Lung (tissue), 12 donors: Measurements from ENCODE around the gene TMEM165. TPM values are rescaled to one million over a fixed set of nuclear protein-coding genes. Genes with fewer than 3 reads are reported as not detected.

Source experiments
- ATAC-seq: fragments of 200-7000 bp; cut with Tn5 transposase; one replicate; pipeline ENCODE4 v1.9.1; 2020; ENCODE audit warnings: moderate number of reproducible peaks; ENCODE audit not compliant: insufficient read depth, low FRiP score
- DNase-seq, 3 donors: peaks; one replicate each; pipeline ENCODE4 v3.0.0-alpha.2; 2013 to 2017
- H3K27ac ChIP-seq, 2 donors: one replicate each; pipeline ENCODE4 v1.5.1; 2013; ENCODE audit warnings: mild to moderate bottlenecking in 2 of 2, moderate library complexity in 2 of 2, control low read depth in 1 of 2, inconsistent platforms in 1 of 2, low read depth in 1 of 2, low read length in 1 of 2
- H3K27me3 ChIP-seq, 3 donors: one replicate each; pipeline ENCODE4 v1.5.1; 2013; ENCODE audit warnings: low read length in 2 of 3; ENCODE audit not compliant: control insufficient read depth in 3 of 3, insufficient read depth in 3 of 3
- H3K36me3 ChIP-seq, 4 donors: one replicate each; pipeline ENCODE4 v1.5.1; 2013; ENCODE audit warnings: low read length in 4 of 4, mild to moderate bottlenecking in 1 of 4, moderate library complexity in 1 of 4; ENCODE audit not compliant: control insufficient read depth in 4 of 4, insufficient read depth in 4 of 4
- H3K4me1 ChIP-seq, 5 donors: one replicate each; pipeline ENCODE4 v1.5.1; 2013; ENCODE audit warnings: low read length in 5 of 5, mild to moderate bottlenecking in 2 of 5, moderate library complexity in 1 of 5; ENCODE audit not compliant: control insufficient read depth in 5 of 5, insufficient read depth in 5 of 5
- H3K4me3 ChIP-seq: one replicate; pipeline ENCODE4 v1.5.1; 2013; ENCODE audit warnings: mild to moderate bottlenecking, control low read depth, moderate library complexity
- H3K9ac ChIP-seq, 2 donors: one replicate each; pipeline ENCODE4 v1.5.1; 2013; ENCODE audit warnings: low read length in 2 of 2, control low read depth in 1 of 2; ENCODE audit not compliant: insufficient read depth in 1 of 2
- H3K9me3 ChIP-seq, 4 donors: one replicate each; pipeline ENCODE4 v1.5.1; 2013; ENCODE audit warnings: low read length in 3 of 4, mild to moderate bottlenecking in 1 of 4, moderate library complexity in 1 of 4; ENCODE audit not compliant: control insufficient read depth in 4 of 4, insufficient read depth in 3 of 4
- CTCF ChIP-seq: IDR thresholded peaks from 2 replicates; pipeline ENCODE4 v1.5.1; 2012; ENCODE audit warnings: mild to moderate bottlenecking; ENCODE audit errors: control extremely low read depth, extremely low read depth
- WGBS, 2 donors: extraction: QIAGEN DNeasy Blood & Tissue Kit; methylation state at CpG; one replicate each; pipeline ENCODE4 v1.1.7; 2013; 5-methylcytosine and 5-hydroxymethylcytosine counted together
- polyA plus RNA-seq, 2 donors: library from polyadenylated mRNA; stranded (reverse); fragments of 200-250 nt; gene quantifications; one replicate each; pipeline ENCODE4 v1.2.1, GENCODE V29; 2013
- total RNA-seq, 2 donors: library from RNA; depleted of rRNA in 1 of 2; stranded (reverse); fragments of >200 nt in 1 of 2; gene quantifications; one replicate each; pipeline ENCODE4 v1.2.1, GENCODE V29; 2014 to 2021
- donor health status: control.
- donor health status: control.
- donor health status: Bipolar disorder and iron deficiency.
- donor health status: healthy.
- donor health status: DM: yes; HTN: yes; CAD: no.

Gene TMEM165
- total and polyA plus RNA-seq, 4 donors, result 152 to 184 (median 178) TPM

- 66 to 94% methylated on average over 3 of the region's 3 CpGs for WGBS, 2 donors
- H3K9ac ChIP-seq, result no peak overlapping the region
- H3K9me3 ChIP-seq, result no peaks in the 10 kb centered on the region
- no peak for DNase-seq
- H3K27me3 ChIP-seq, result no peaks in the 10 kb centered on the region
- peaks cover 7 to 37% (median 20%) of the 10 kb centered on the region in 4 donors for H3K36me3 ChIP-seq
- H3K4me3 ChIP-seq, result no peak overlapping the region
- H3K4me1 ChIP-seq, result no peaks in the 10 kb centered on the region
- no peak for TF ChIP-seq CTCF
- no peak for ATAC-seq
- no peak overlapping the region for H3K27ac ChIP-seq
These were observed 42.1 kb downstream of the TMEM165 start for GRCh38 chr4:55437823-55438222.

GRCh38 chr4:55438314-55438713, 42.6 kb downstream of the TMEM165 start:
- peaks cover 7 to 35% (median 22%) of the 10 kb centered on the region in 4 donors for H3K36me3 ChIP-seq
- no peak for TF ChIP-seq CTCF
- no peak overlapping the region for H3K9ac ChIP-seq
- H3K27ac ChIP-seq, result no peak overlapping the region
- WGBS, 2 donors, result 95% methylated on average over 2 of the region's 2 CpGs
- no peak overlapping the region for H3K4me3 ChIP-seq
- ATAC-seq, result no peak
- H3K27me3 ChIP-seq, result no peaks in the 10 kb centered on the region
- no peaks in the 10 kb centered on the region for H3K4me1 ChIP-seq
- no peak for DNase-seq
- H3K9me3 ChIP-seq, result no peaks in the 10 kb centered on the region

- TF ChIP-seq CTCF, result no peak
- no peaks in the 10 kb centered on the region for H3K4me1 ChIP-seq
- ATAC-seq (no peak), DNase-seq (no peak)
- H3K9ac ChIP-seq, result no peak overlapping the region
- H3K9me3 ChIP-seq, result no peaks in the 10 kb centered on the region
- H3K27me3 ChIP-seq, result no peaks in the 10 kb centered on the region
- no peak overlapping the region for H3K27ac ChIP-seq
- H3K4me3 ChIP-seq, result no peak overlapping the region
- peaks cover 9 to 34% (median 24%) of the 10 kb centered on the region in 4 donors for H3K36me3 ChIP-seq
These were observed 43.3 kb downstream of the TMEM165 start for GRCh38 chr4:55439023-55439422.

GRCh38 chr4:55440786-55441185, 45.0 kb downstream of the TMEM165 start:
- no peak for ATAC-seq
- Histone ChIP-seq H3K27ac (no peak overlapping the region), H3K9me3 (no peaks in the 10 kb centered on the region), H3K27me3 (no peaks in the 10 kb centered on the region), H3K36me3 (peaks cover 7 to 32% (median 21%) of the 10 kb centered on the region in 4 donors), H3K4me3 (no peak overlapping the region), H3K4me1 (no peaks in the 10 kb centered on the region), H3K9ac (no peak overlapping the region)
- 96% methylated on average over 2 of the region's 2 CpGs for WGBS, 2 donors
- no peak for TF ChIP-seq CTCF
- no peak for DNase-seq
